Calu3 (cell line): ENCODE measurements around the gene PATZ1. TPM values are rescaled to one million over a fixed set of nuclear protein-coding genes. Genes with fewer than 3 reads are reported as not detected.

ENCODE experiments used
- BruUV-seq: library from RNA; stranded (reverse); fragments of 400-500 nt; replicated peaks from 2 replicates; lab custom pipeline; 2021; lab: Mats Ljungman, UMichigan
- CTCF ChIA-PET: fragments of 300-600 bp; sonication (Branson Sonifier 250); formaldehyde crosslinking; loops from one replicate; lab custom pipeline; 2022; ENCODE audit warnings: antibody characterized with exemption; lab: Charles Lee
- DNase-seq: peaks from one replicate; pipeline ENCODE4 v3.0.0; 2022
- H3K27ac Mint-ChIP-seq: one replicate; pipeline ENCODE4 v1.8.0; 2022; ENCODE audit warnings: mixed read lengths; ENCODE audit not compliant: unreplicated experiment
- H3K27me3 Mint-ChIP-seq: one replicate; pipeline ENCODE4 v1.8.0; 2022; ENCODE audit warnings: mixed read lengths; ENCODE audit not compliant: unreplicated experiment
- H3K36me3 Mint-ChIP-seq: one replicate; pipeline ENCODE4 v1.8.0; 2022; ENCODE audit warnings: mild to moderate bottlenecking, moderate library complexity, mixed read lengths; ENCODE audit not compliant: insufficient read depth, unreplicated experiment
- H3K4me1 Mint-ChIP-seq: one replicate; pipeline ENCODE4 v1.8.0; 2022; ENCODE audit warnings: mild to moderate bottlenecking, low read depth, mixed read lengths; ENCODE audit not compliant: unreplicated experiment
- H3K4me3 Mint-ChIP-seq: one replicate; pipeline ENCODE4 v1.8.0; 2022; ENCODE audit warnings: mild to moderate bottlenecking, low read depth, moderate library complexity, mixed read lengths; ENCODE audit not compliant: unreplicated experiment
- H3K9me3 Mint-ChIP-seq: one replicate; pipeline ENCODE4 v1.8.0; 2022; ENCODE audit warnings: low read depth, mixed read lengths; ENCODE audit not compliant: unreplicated experiment
- intact Hi-C: fragments of 100-400 bp; cut with micrococcal nuclease; formaldehyde crosslinking; loops from one replicate; pipeline ENCODE4 v1.10.0; 2022; ENCODE audit not compliant: unreplicated experiment
- total RNA-seq: library from RNA; stranded (reverse); gene quantifications from 2 replicates; pipeline ENCODE4 v1.2.3, GENCODE V29; 2022
- TF ChIP-seq, protein P1 (sequence below): fragments of 200-600 bp; IDR thresholded peaks from one replicate; pipeline ENCODE4 v1.8.0; 2022; ENCODE audit warnings: antibody characterized with exemption; ENCODE audit not compliant: unreplicated experiment

Gene PATZ1
- total RNA-seq, 1 experiment from 2014 or later, result 35.0 TPM

- no peak for DNase-seq
- Mint-ChIP-seq H3K9me3 (no peaks in the 10 kb centered on the region), H3K27ac (no peak overlapping the region), H3K4me3 (no peak overlapping the region), H3K36me3 (peaks cover 24% of the 10 kb centered on the region), H3K27me3 (no peaks in the 10 kb centered on the region), H3K4me1 (peaks cover 12% of the 10 kb centered on the region)
- TF ChIP-seq, protein P1, sequence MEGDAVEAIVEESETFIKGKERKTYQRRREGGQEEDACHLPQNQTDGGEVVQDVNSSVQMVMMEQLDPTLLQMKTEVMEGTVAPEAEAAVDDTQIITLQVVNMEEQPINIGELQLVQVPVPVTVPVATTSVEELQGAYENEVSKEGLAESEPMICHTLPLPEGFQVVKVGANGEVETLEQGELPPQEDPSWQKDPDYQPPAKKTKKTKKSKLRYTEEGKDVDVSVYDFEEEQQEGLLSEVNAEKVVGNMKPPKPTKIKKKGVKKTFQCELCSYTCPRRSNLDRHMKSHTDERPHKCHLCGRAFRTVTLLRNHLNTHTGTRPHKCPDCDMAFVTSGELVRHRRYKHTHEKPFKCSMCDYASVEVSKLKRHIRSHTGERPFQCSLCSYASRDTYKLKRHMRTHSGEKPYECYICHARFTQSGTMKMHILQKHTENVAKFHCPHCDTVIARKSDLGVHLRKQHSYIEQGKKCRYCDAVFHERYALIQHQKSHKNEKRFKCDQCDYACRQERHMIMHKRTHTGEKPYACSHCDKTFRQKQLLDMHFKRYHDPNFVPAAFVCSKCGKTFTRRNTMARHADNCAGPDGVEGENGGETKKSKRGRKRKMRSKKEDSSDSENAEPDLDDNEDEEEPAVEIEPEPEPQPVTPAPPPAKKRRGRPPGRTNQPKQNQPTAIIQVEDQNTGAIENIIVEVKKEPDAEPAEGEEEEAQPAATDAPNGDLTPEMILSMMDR, result no peak
- CTCF ChIA-PET, result no interaction called here
- intact Hi-C loops, result no loop called here
- BruUV-seq, result no TSS peak
Measured at GRCh38 chr22:31289344-31289743, 56.8 kb downstream of the PATZ1 start.

- Mint-ChIP-seq H3K4me3 (no peak overlapping the region), H3K9me3 (no peaks in the 10 kb centered on the region), H3K27ac (no peak overlapping the region), H3K4me1 (peaks cover 12% of the 10 kb centered on the region), H3K27me3 (no peaks in the 10 kb centered on the region), H3K36me3 (peaks cover 24% of the 10 kb centered on the region)
- CTCF ChIA-PET, result no interaction called here
- TF ChIP-seq, protein P1, result no peak
- intact Hi-C loops, result no loop called here
- no peak for DNase-seq
- BruUV-seq, result no TSS peak
Measured at GRCh38 chr22:31288496-31289240, 57.5 kb downstream of the PATZ1 start.

GRCh38 chr22:31287818-31288495 is 58.2 kb downstream of the PATZ1 start:
- no TSS peak for BruUV-seq
- no peak overlapping the region for H3K4me3 Mint-ChIP-seq
- no peaks in the 10 kb centered on the region for H3K27me3 Mint-ChIP-seq
- CTCF ChIA-PET, result no interaction called here
- intact Hi-C loops, result no loop called here
- H3K4me1 Mint-ChIP-seq, result peaks cover 12% of the 10 kb centered on the region
- DNase-seq, result no peak
- TF ChIP-seq, protein P1, result no peak
- no peaks in the 10 kb centered on the region for H3K9me3 Mint-ChIP-seq
- H3K36me3 Mint-ChIP-seq, result peaks cover 24% of the 10 kb centered on the region
- H3K27ac Mint-ChIP-seq, result no peak overlapping the region

DNA sequence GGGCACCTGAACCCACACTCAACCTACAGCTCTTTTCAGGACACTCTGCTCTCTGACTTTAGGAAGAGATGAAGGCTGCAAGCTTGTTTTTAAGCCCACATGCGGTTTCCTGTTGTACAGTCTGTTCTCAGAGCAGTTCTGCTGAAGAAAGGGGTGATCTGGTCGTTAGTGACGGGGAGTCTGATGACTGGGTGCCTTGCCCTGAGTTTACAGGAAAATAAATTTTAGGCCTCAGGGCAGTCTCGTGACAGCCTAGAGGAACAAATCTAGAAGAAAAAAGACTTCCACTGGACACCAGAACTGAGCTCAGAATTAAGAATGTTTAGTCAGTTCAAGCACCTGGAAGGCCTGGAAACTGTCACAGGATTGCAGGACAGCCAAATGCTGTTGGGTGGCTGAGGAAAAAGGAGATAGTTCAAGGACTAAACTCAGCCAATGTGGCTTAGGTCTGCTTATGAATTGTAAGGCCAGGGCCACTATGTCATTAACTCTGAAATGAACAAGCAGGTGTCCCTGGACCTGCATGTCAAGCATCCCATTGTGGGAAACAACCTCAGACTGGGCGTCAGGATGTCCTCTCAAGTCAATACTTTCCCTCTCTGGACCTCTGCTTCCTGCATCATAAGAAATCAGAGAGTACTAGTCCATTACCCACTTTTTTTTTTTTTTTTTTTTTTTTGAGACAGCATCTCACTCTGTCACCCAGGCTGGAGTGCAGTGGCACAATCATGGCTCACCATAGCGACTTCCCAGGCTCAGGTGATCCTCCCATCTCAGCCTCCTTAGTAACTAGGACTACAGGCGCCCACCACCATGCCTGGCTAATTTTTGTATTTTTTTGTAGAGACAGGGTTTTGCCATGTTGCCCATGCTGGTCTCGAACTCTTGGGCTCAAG is 59.5 kb downstream of the PATZ1 start:
- CTCF ChIA-PET, result interaction anchor here (0.6 kb wide), 1 partner anchor 46 kb away, joined by 3 read pairs; no protein-coding TSS in a partner anchor
- TF ChIP-seq, protein P1, result no peak
- H3K27ac Mint-ChIP-seq, result no peak overlapping the region

More for the DNA sequence above, 59.5 kb downstream of the PATZ1 start:
- no peak for DNase-seq
- no peaks in the 10 kb centered on the region for H3K4me1 Mint-ChIP-seq
- peaks cover 15% of the 10 kb centered on the region for H3K36me3 Mint-ChIP-seq
- H3K9me3 Mint-ChIP-seq, result no peaks in the 10 kb centered on the region
- no peaks in the 10 kb centered on the region for H3K27me3 Mint-ChIP-seq
- intact Hi-C loops, result no loop called here
- no TSS peak for BruUV-seq
- no peak overlapping the region for H3K4me3 Mint-ChIP-seq
